Measurements from ENCODE around the gene FERMT1. TPM values are rescaled to one million over a fixed set of nuclear protein-coding genes. Genes with fewer than 3 reads are reported as not detected.

FERMT1 gene
- total and polyA plus RNA-seq, 2 donors (not counting 3 experiments of a cell fraction or from before 2014, with no cell fraction given): 0.11 to 1.5 TPM

- TF ChIP-seq MAX (IDR thresholded peaks at IDR 0.05; ENCODE audit: insufficient read depth, insufficient read length) (no peak), CTCF (IDR thresholded peaks at IDR 0.05; ENCODE audit: extremely low read depth in 1 of 2, insufficient read depth in 1 of 2, low read depth in 1 of 2, low read length in 2 of 2) (no peak), JUN (IDR thresholded peaks at IDR 0.05; ENCODE audit: borderline replicate concordance, insufficient read depth, insufficient read length, low read depth) (no peak), EZH2 (IDR thresholded peaks at IDR 0.05; ENCODE audit: borderline replicate concordance, low read depth, low read length, severe bottlenecking) (no peak), POLR2AphosphoS5 (IDR thresholded peaks at IDR 0.05; ENCODE audit: insufficient read depth, low read depth, low read length) (no peak), MYC (IDR thresholded peaks at IDR 0.05; ENCODE audit: low read depth, low read length) (no peak), GATA2 (IDR thresholded peaks at IDR 0.05; ENCODE audit: insufficient read depth, insufficient read length, low read depth, low read length) (no peak), POLR2A (IDR thresholded peaks at IDR 0.05; ENCODE audit: low read depth, low read length) (no peak), FOS (IDR thresholded peaks at IDR 0.05; ENCODE audit: borderline replicate concordance, insufficient read depth, low read length) (no peak)
- FAIRE-seq (no peak), DNase-seq (ENCODE audit: low read depth, low spot score) (no peak)
- Histone ChIP-seq H3K27ac (ENCODE audit: insufficient read depth, low read depth, low read length) (no peak overlapping the region), H2AFZ (ENCODE audit: low read depth, low read length) (no peak overlapping the region), H3K36me3 (ENCODE audit: control insufficient read depth in 2 of 2, extremely low read depth in 1 of 2, insufficient read depth in 2 of 2, low read length in 2 of 2) (no peaks in the 10 kb centered on the region), H3K4me2 (ENCODE audit: insufficient read depth, low read length) (no peak overlapping the region), H3K79me2 (ENCODE audit: control insufficient read depth, insufficient read depth, low read length) (no peaks in the 10 kb centered on the region), H3K4me1 (ENCODE audit: control insufficient read depth, extremely low read depth, insufficient read depth, low read length) (no peaks in the 10 kb centered on the region), H3K9me3 (replicated peaks; ENCODE audit: control insufficient read depth, insufficient read depth, low read length) (no peaks in the 10 kb centered on the region), H3K9ac (replicated peaks; ENCODE audit: extremely low read depth, insufficient read depth, low read length) (no peak overlapping the region), H3K4me3 (replicated peaks in 1 of 3; ENCODE audit: insufficient read depth in 1 of 3, low read depth in 1 of 3, low read length in 3 of 3) (no peak overlapping the region), H4K20me1 (replicated peaks; ENCODE audit: control insufficient read depth, extremely low read depth, insufficient read depth, low read length) (no peaks in the 10 kb centered on the region), H3K9me1 (replicated peaks; ENCODE audit: control insufficient read depth, extremely low read depth, insufficient read depth, low read length) (no peaks in the 10 kb centered on the region), H3K27me3 (ENCODE audit: control insufficient read depth in 2 of 2, insufficient read depth in 2 of 2, low read length in 2 of 2) (no peaks in the 10 kb centered on the region)
- intact Hi-C loops (cut with micrococcal nuclease) (no loop called here), dilution Hi-C loops (cut with MboI; ENCODE audit: extremely low pct_ligation_motif_present, low sequenced_read_pairs) (no loop called here)
- CTCF ChIA-PET: no interaction called here
- POLR2A ChIA-PET: no interaction called here
- BruUV-seq (replicated peaks): no TSS peak
Measured at GRCh38 chr20:6066582-6066981, 56.2 kb downstream of the FERMT1 start.

All from endothelial cell of umbilical vein (primary cell).